Measurements from ENCODE around the gene RALGPS1. TPM values are rescaled to one million over a fixed set of nuclear protein-coding genes. Genes with fewer than 3 reads are reported as not detected.

RALGPS1 gene
- polyA plus RNA-seq, 3 donors = 0.60 to 4.6 (median 1.3) TPM

DNA sequence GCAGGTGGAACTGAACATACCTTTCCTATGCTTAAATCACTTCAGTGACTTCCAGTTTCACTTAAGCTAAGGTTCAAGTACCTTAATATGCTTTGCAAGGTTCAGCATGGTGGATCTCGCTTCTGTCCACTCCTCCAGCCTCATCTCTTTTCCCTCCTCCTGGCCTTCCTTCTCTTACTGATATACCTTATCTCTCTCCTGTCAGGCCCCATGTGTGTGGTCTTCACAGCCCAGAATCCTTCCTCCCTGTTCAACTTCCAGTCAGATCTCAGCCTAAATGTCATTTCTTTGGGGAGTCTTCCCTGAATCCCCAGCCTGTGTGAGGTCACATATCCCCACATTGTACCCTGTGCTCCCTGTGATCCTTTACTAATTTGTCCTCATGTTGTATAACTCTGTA is 120.1 kb downstream of the RALGPS1 start:
- TF ChIP-seq CTCF (IDR thresholded peaks at IDR 0.05) = no peak
- Histone ChIP-seq H3K27ac (ENCODE audit: low read depth in 1 of 2, low read length in 2 of 2) (no peak overlapping the region), H3K79me2 (ENCODE audit: insufficient read depth, low read length) (no peaks in the 10 kb centered on the region), H3K27me3 (ENCODE audit: control insufficient read depth in 2 of 2, insufficient read depth in 2 of 2, low read length in 2 of 2) (no peaks in the 10 kb centered on the region), H3K4me3 (replicated peaks in 1 of 3; ENCODE audit: low read depth in 2 of 3, low read length in 3 of 3) (no peak overlapping the region), H3K4me1 (ENCODE audit: control insufficient read depth in 1 of 2, insufficient read depth in 2 of 2, low read length in 2 of 2) (peaks cover 0 to 2% of the 10 kb centered on the region in 2 donors), H3K36me3 (replicated peaks in 1 of 2; ENCODE audit: control insufficient read depth in 1 of 2, insufficient read depth in 2 of 2, low read length in 2 of 2) (no peaks in the 10 kb centered on the region), H3K9ac (ENCODE audit: insufficient read depth, low read length, poor library complexity, severe bottlenecking) (no peak overlapping the region), H3K9me3 (replicated peaks in 1 of 2; ENCODE audit: control insufficient read depth in 1 of 2, insufficient read depth in 1 of 2, low read length in 2 of 2) (no peaks in the 10 kb centered on the region), H3K4me2 (replicated peaks; ENCODE audit: extremely low read depth, low read length, poor library complexity, severe bottlenecking) (no peak overlapping the region), H2AFZ (ENCODE audit: insufficient read depth, low read depth, low read length, poor library complexity, severe bottlenecking) (no peak overlapping the region), H4K20me1 (ENCODE audit: insufficient read depth, low read length) (no peaks in the 10 kb centered on the region)
- H3K4me1 Mint-ChIP-seq = no peaks in the 10 kb centered on the region
- 88% methylated on average over 1 of the region's 1 CpG for WGBS (ENCODE audit: insufficient coverage)
- no peaks in the 10 kb centered on the region for H3K9me3 Mint-ChIP-seq
- no peak for DNase-seq
- no peaks in the 10 kb centered on the region for H3K36me3 Mint-ChIP-seq
- H3K27me3 Mint-ChIP-seq (ENCODE audit: low read depth in 3 of 3) = peaks cover 2 to 8% (median 5%) of the 10 kb centered on the region in 3 donors
- H3K4me3 Mint-ChIP-seq = no peak overlapping the region
- intact Hi-C loops (cut with micrococcal nuclease) = no loop called here
- peak overlapping the region in 1 of 7 donors; percentile 20 for H3K27ac Mint-ChIP-seq

- TF ChIP-seq CTCF (IDR thresholded peaks at IDR 0.05) = no peak
- Mint-ChIP-seq H3K27ac (no peak overlapping the region), H3K9me3 (no peaks in the 10 kb centered on the region), H3K4me1 (no peaks in the 10 kb centered on the region), H3K36me3 (no peaks in the 10 kb centered on the region), H3K27me3 (ENCODE audit: low read depth in 3 of 3) (peaks cover 1 to 6% (median 1%) of the 10 kb centered on the region in 3 donors), H3K4me3 (no peak overlapping the region)
- no peaks in the 10 kb centered on the region for H3K27me3 ChIP-seq (ENCODE audit: control insufficient read depth in 2 of 2, insufficient read depth in 2 of 2, low read length in 2 of 2)
- H4K20me1 ChIP-seq (ENCODE audit: insufficient read depth, low read length) = no peaks in the 10 kb centered on the region
- H3K9me3 ChIP-seq (replicated peaks in 1 of 2; ENCODE audit: control insufficient read depth in 1 of 2, insufficient read depth in 1 of 2, low read length in 2 of 2) = no peaks in the 10 kb centered on the region
- WGBS (ENCODE audit: insufficient coverage) = 100% methylated on average over 1 of the region's 4 CpGs
- no peak overlapping the region for H2AFZ ChIP-seq (ENCODE audit: insufficient read depth, low read depth, low read length, poor library complexity, severe bottlenecking)
- peaks cover 0 to 2% of the 10 kb centered on the region in 2 donors for H3K4me1 ChIP-seq (ENCODE audit: control insufficient read depth in 1 of 2, insufficient read depth in 2 of 2, low read length in 2 of 2)
- intact Hi-C loops (cut with micrococcal nuclease) = no loop called here
- H3K27ac ChIP-seq (ENCODE audit: low read depth in 1 of 2, low read length in 2 of 2) = no peak overlapping the region
- no peak overlapping the region for H3K9ac ChIP-seq (ENCODE audit: insufficient read depth, low read length, poor library complexity, severe bottlenecking)
- no peaks in the 10 kb centered on the region for H3K36me3 ChIP-seq (replicated peaks in 1 of 2; ENCODE audit: control insufficient read depth in 1 of 2, insufficient read depth in 2 of 2, low read length in 2 of 2)
- DNase-seq = no peak
- H3K4me2 ChIP-seq (replicated peaks; ENCODE audit: extremely low read depth, low read length, poor library complexity, severe bottlenecking) = no peak overlapping the region
- H3K79me2 ChIP-seq (ENCODE audit: insufficient read depth, low read length) = no peaks in the 10 kb centered on the region
- H3K4me3 ChIP-seq (replicated peaks in 1 of 3; ENCODE audit: low read depth in 2 of 3, low read length in 3 of 3) = no peak overlapping the region
Measured at GRCh38 chr9:127035423-127035822, 120.8 kb downstream of the RALGPS1 start.

All from CD14-positive monocyte (primary cell).